Activated CD4-positive, alpha-beta T cell treated with anti-CD3 and anti-CD28 coated beads, Interleukin-2, amount 10 ng/mL, durations not matched to agents 7 days and 5 days (primary cell): ENCODE data around the gene NPHP1. TPM values are rescaled to one million over a fixed set of nuclear protein-coding genes. Genes with fewer than 3 reads are reported as not detected.
"Not testable (repeated sequence)": the region's sequence is repeated elsewhere in the genome, so short reads cannot be mapped to it uniquely, and the experiment has no call there.

Source experiments
- CTCF ChIA-PET: fragments of 350-600 bp; sonication (Branson Sonifier 250); formaldehyde crosslinking; loops from one replicate; lab custom pipeline; 2021; ENCODE audit warnings: antibody characterized with exemption; lab: Charles Lee
- POLR2A ChIA-PET: fragments of 350-600 bp; sonication (Branson Sonifier 250); formaldehyde crosslinking; loops from one replicate; lab custom pipeline; 2021; ENCODE audit warnings: antibody characterized with exemption; lab: Charles Lee
- DNase-seq: peaks from one replicate; pipeline ENCODE4 v3.0.0-alpha.2; 2020
- H3K27ac Mint-ChIP-seq: one replicate; pipeline ENCODE4 v1.8.0; 2021; ENCODE audit warnings: mild to moderate bottlenecking, moderate library complexity, mixed read lengths
- H3K27me3 Mint-ChIP-seq: one replicate; pipeline ENCODE4 v1.8.0; 2021; ENCODE audit warnings: mixed read lengths
- H3K36me3 Mint-ChIP-seq: one replicate; pipeline ENCODE4 v1.8.0; 2021; ENCODE audit warnings: low read depth, mixed read lengths
- H3K4me1 Mint-ChIP-seq: one replicate; pipeline ENCODE4 v1.8.0; 2021; ENCODE audit warnings: mixed read lengths
- H3K4me3 Mint-ChIP-seq: one replicate; pipeline ENCODE4 v1.8.0; 2021; ENCODE audit warnings: mild to moderate bottlenecking, moderate library complexity, mixed read lengths
- H3K9me3 Mint-ChIP-seq: one replicate; pipeline ENCODE4 v1.8.0; 2021; ENCODE audit warnings: mixed read lengths
- total RNA-seq, 2 experiments: library from RNA; stranded (reverse); gene quantifications; one replicate each; pipeline ENCODE4 v1.2.3, GENCODE V29; 2021

NPHP1 gene
- total RNA-seq, 2 experiments from 2014 or later: 0.17 to 0.27 TPM

- Mint-ChIP-seq H3K4me3 (no peak overlapping the region), H3K36me3 (peaks cover 2% of the 10 kb centered on the region), H3K4me1 (peaks cover 19% of the 10 kb centered on the region), H3K9me3 (peaks cover 5% of the 10 kb centered on the region), H3K27ac (no peak overlapping the region), H3K27me3 (peaks cover 23% of the 10 kb centered on the region)
- no peak for DNase-seq
- CTCF ChIA-PET: no interaction called here
- POLR2A ChIA-PET: no interaction called here
These were observed 101.5 kb downstream of the NPHP1 start for GRCh38 chr2:110103061-110103961.

GRCh38 chr2:110101901-110102803, 102.7 kb downstream of the NPHP1 start:
- DNase-seq: no peak
- no peak overlapping the region for H3K4me3 Mint-ChIP-seq
- H3K27ac Mint-ChIP-seq: peak overlapping the region; percentile 51
- H3K27me3 Mint-ChIP-seq: peaks cover 12% of the 10 kb centered on the region
- CTCF ChIA-PET: no interaction called here
- POLR2A ChIA-PET: no interaction called here
- no peaks in the 10 kb centered on the region for H3K36me3 Mint-ChIP-seq
- peaks cover 19% of the 10 kb centered on the region for H3K4me1 Mint-ChIP-seq
- peaks cover 3% of the 10 kb centered on the region for H3K9me3 Mint-ChIP-seq

- no peaks in the 10 kb centered on the region for H3K36me3 Mint-ChIP-seq
- no peak overlapping the region for H3K27ac Mint-ChIP-seq
- no peaks in the 10 kb centered on the region for H3K9me3 Mint-ChIP-seq
- H3K27me3 Mint-ChIP-seq: peaks cover 12% of the 10 kb centered on the region
- CTCF ChIA-PET: no interaction called here
- POLR2A ChIA-PET: no interaction called here
- no peak overlapping the region for H3K4me3 Mint-ChIP-seq
- no peak for DNase-seq
- H3K4me1 Mint-ChIP-seq: peaks cover 19% of the 10 kb centered on the region
These were observed 103.5 kb downstream of the NPHP1 start for GRCh38 chr2:110101280-110101844.

GRCh38 chr2:110100880-110101279, 103.9 kb downstream of the NPHP1 start:
- Mint-ChIP-seq H3K4me1 (peaks cover 18% of the 10 kb centered on the region), H3K27me3 (peaks cover 13% of the 10 kb centered on the region), H3K27ac (peak overlapping the region; percentile 31)
- H3K36me3 Mint-ChIP-seq, POLR2A ChIA-PET, DNase-seq, CTCF ChIA-PET, H3K9me3 Mint-ChIP-seq, H3K4me3 Mint-ChIP-seq: not testable (repeated sequence)

GRCh38 chr2:110100480-110100879, 104.3 kb downstream of the NPHP1 start:
- Mint-ChIP-seq H3K27ac (peak overlapping the region; percentile 16), H3K9me3 (no peaks in the 10 kb centered on the region), H3K36me3 (no peaks in the 10 kb centered on the region), H3K27me3 (peaks cover 13% of the 10 kb centered on the region), H3K4me1 (peaks cover 18% of the 10 kb centered on the region), H3K4me3 (no peak overlapping the region)
- DNase-seq: no peak
- CTCF ChIA-PET: no interaction called here
- POLR2A ChIA-PET: no interaction called here

- Mint-ChIP-seq H3K27me3 (peaks cover 9% of the 10 kb centered on the region), H3K4me1 (peaks cover 18% of the 10 kb centered on the region), H3K4me3 (no peak overlapping the region), H3K36me3 (no peaks in the 10 kb centered on the region), H3K9me3 (no peaks in the 10 kb centered on the region), H3K27ac (no peak overlapping the region)
- CTCF ChIA-PET: no interaction called here
- no peak for DNase-seq
- POLR2A ChIA-PET: no interaction called here
These were observed 105.2 kb downstream of the NPHP1 start for GRCh38 chr2:110099471-110100225.

GRCh38 chr2:110099038-110099425, 105.8 kb downstream of the NPHP1 start:
- no peak overlapping the region for H3K27ac Mint-ChIP-seq
- H3K27me3 Mint-ChIP-seq: peaks cover 7% of the 10 kb centered on the region
- ChIA-PET POLR2A (no interaction called here), CTCF (no interaction called here)
- peaks cover 18% of the 10 kb centered on the region for H3K4me1 Mint-ChIP-seq
- no peaks in the 10 kb centered on the region for H3K9me3 Mint-ChIP-seq
- DNase-seq: no peak
- H3K36me3 Mint-ChIP-seq: no peaks in the 10 kb centered on the region
- H3K4me3 Mint-ChIP-seq: no peak overlapping the region

GRCh38 chr2:110097506-110098220, 107.2 kb downstream of the NPHP1 start:
- no peak for DNase-seq
- CTCF ChIA-PET: no interaction called here
- H3K9me3 Mint-ChIP-seq: no peaks in the 10 kb centered on the region

GRCh38 chr2:110095994-110096633, 108.7 kb downstream of the NPHP1 start:
- H3K4me1 Mint-ChIP-seq: peaks cover 6% of the 10 kb centered on the region
- peaks cover 7% of the 10 kb centered on the region for H3K27me3 Mint-ChIP-seq
- DNase-seq: no peak
- H3K27ac Mint-ChIP-seq: no peak overlapping the region
- POLR2A ChIA-PET: no interaction called here
- no peaks in the 10 kb centered on the region for H3K36me3 Mint-ChIP-seq
- H3K9me3 Mint-ChIP-seq: no peaks in the 10 kb centered on the region
- CTCF ChIA-PET: interaction anchor here (0.6 kb wide), 1 partner anchor 11 kb away, joined by 3 read pairs; no protein-coding TSS in a partner anchor
- H3K4me3 Mint-ChIP-seq: no peak overlapping the region

More at GRCh38 chr2:110097506-110098220, 107.2 kb downstream of the NPHP1 start:
- H3K27ac Mint-ChIP-seq: no peak overlapping the region
- peaks cover 7% of the 10 kb centered on the region for H3K27me3 Mint-ChIP-seq
- no peaks in the 10 kb centered on the region for H3K36me3 Mint-ChIP-seq
- peaks cover 18% of the 10 kb centered on the region for H3K4me1 Mint-ChIP-seq
- POLR2A ChIA-PET: no interaction called here
- no peak overlapping the region for H3K4me3 Mint-ChIP-seq

GRCh38 chr2:110094884-110095534, 109.8 kb downstream of the NPHP1 start:
- CTCF ChIA-PET: interaction anchor here (0.6 kb wide), 1 partner anchor 12 kb away, joined by 3 read pairs; no protein-coding TSS in a partner anchor

GRCh38 chr2:110093924-110094323, 110.9 kb downstream of the NPHP1 start:
- H3K4me3 Mint-ChIP-seq, H3K9me3 Mint-ChIP-seq, DNase-seq, CTCF ChIA-PET, H3K27ac Mint-ChIP-seq, H3K36me3 Mint-ChIP-seq, POLR2A ChIA-PET, H3K4me1 Mint-ChIP-seq, H3K27me3 Mint-ChIP-seq: not testable (repeated sequence)

More at GRCh38 chr2:110094884-110095534, 109.8 kb downstream of the NPHP1 start:
- H3K4me3 Mint-ChIP-seq, POLR2A ChIA-PET, DNase-seq, H3K27ac Mint-ChIP-seq, H3K4me1 Mint-ChIP-seq, H3K9me3 Mint-ChIP-seq, H3K36me3 Mint-ChIP-seq, H3K27me3 Mint-ChIP-seq: not testable (repeated sequence)
